Erythroblast (primary cell): ENCODE measurements around the gene SPATS2.

ENCODE experiments used
- GATA1 ChIP-seq: IDR thresholded peaks from 2 replicates; pipeline ENCODE4 v1.6.1; 2011; ENCODE audit warnings: low read depth, mild to moderate bottlenecking, control low read depth, low read length, moderate library complexity
- POLR2A ChIP-seq: IDR thresholded peaks from 2 replicates; pipeline ENCODE4 v1.6.1; 2011; ENCODE audit warnings: mild to moderate bottlenecking, low read length

GRCh38 chr12:49359671-49360070 lies 7.6 kb upstream of the SPATS2 start:
- TF ChIP-seq POLR2A (no peak), GATA1 (no peak)
